Transverse colon (tissue), 4 donors: ENCODE data around the gene FAM43B. TPM values are rescaled to one million over a fixed set of nuclear protein-coding genes. Genes with fewer than 3 reads are reported as not detected.
A peak's percentile ranks its signal among the peaks of the same experiment; 100 is the strongest.

Experiments used
- DNase-seq: peaks from one replicate; pipeline ENCODE4 v3.0.0-alpha.2; 2019
- H3K27ac ChIP-seq, 4 donors: fragments of 200-600 bp; sonication (generic); 2 replicates each; pipeline ENCODE4 v1.5.1; 2016 to 2018; ENCODE audit warnings: inconsistent platforms in 4 of 4
- H3K27me3 ChIP-seq: fragments of 200-600 bp; sonication (generic); 2 replicates; pipeline ENCODE4 v1.5.1; 2017; ENCODE audit warnings: inconsistent platforms
- H3K36me3 ChIP-seq, 4 donors: fragments of 200-600 bp; sonication (generic); 2 replicates each; pipeline ENCODE4 v1.5.1; 2017 to 2019; ENCODE audit warnings: inconsistent platforms in 4 of 4
- H3K4me1 ChIP-seq, 4 donors: fragments of 200-600 bp; sonication (generic); 2 replicates each; pipeline ENCODE4 v1.5.1; 2017 to 2020; ENCODE audit warnings: inconsistent platforms in 4 of 4
- H3K4me3 ChIP-seq, 4 donors: fragments of 200-600 bp; sonication (generic); 1 replicate in 1 of 4; 2 replicates in 3 of 4; pipeline versions ENCODE4 v1.5.1 to v1.6.1; 2017 to 2019; ENCODE audit warnings: inconsistent platforms in 4 of 4
- H3K9me3 ChIP-seq, 2 donors: fragments of 200-600 bp; sonication (generic); 2 replicates each; pipeline ENCODE4 v1.5.1; 2017 to 2019; ENCODE audit warnings: inconsistent platforms in 2 of 2
- EP300 ChIP-seq: sonication (generic); formaldehyde crosslinking; IDR thresholded peaks from one replicate; pipeline ENCODE4 v1.6.1; 2017; ENCODE audit warnings: antibody characterized with exemption, low read depth
- POLR2A ChIP-seq: fragments of 450-650 bp; IDR thresholded peaks from one replicate; pipeline ENCODE4 v1.6.1; 2016; ENCODE audit warnings: antibody characterized with exemption, mild to moderate bottlenecking, moderate library complexity
- POLR2AphosphoS5 ChIP-seq, 3 donors: sonication (generic); formaldehyde crosslinking; IDR thresholded peaks; one replicate each; pipeline ENCODE4 v1.6.1; 2016; ENCODE audit warnings: antibody characterized with exemption in 3 of 3
- WGBS, 2 donors: methylation state at CpG; one replicate each; pipeline ENCODE4 v1.1.5; 2018; ENCODE audit warnings: low coverage in 1 of 2; 5-methylcytosine and 5-hydroxymethylcytosine counted together
- in situ Hi-C, 4 donors: fragments of 200-750 bp; cut with MboI; loops; one replicate each; pipeline versions ENCODE4 v1.15.0 to v1.15.1; 2017; ENCODE audit warnings: low sequenced_read_pairs in 3 of 4, low pct_ligation_motif_present in 1 of 4, low pct_unique_long_range_greater_than_20kb in 1 of 4
- intact Hi-C: fragments of 100-400 bp; cut with DNase I; formaldehyde crosslinking; loops from one replicate; pipeline ENCODE4 v1.15.1; 2023; ENCODE audit warnings: low total_unique reads
- total RNA-seq, 4 donors: library from RNA; depleted of rRNA; stranded (reverse); fragments of >200 nt; gene quantifications; one replicate each; pipeline ENCODE4 v1.1.0, GENCODE V29; 2016
- TF ChIP-seq, protein P1 (sequence below), 5 experiments: fragments of 200-600 bp in 3 of 5; fragments of 450-650 bp in 2 of 5; sonication (generic) in 3 of 5; IDR thresholded peaks; 1 replicate in 2 of 5; 2 replicates in 3 of 5; pipeline ENCODE4 v1.5.1; 2016 to 2017; ENCODE audit warnings: antibody characterized with exemption in 5 of 5, inconsistent platforms in 3 of 5, mild to moderate bottlenecking in 2 of 5, moderate library complexity in 1 of 5

Gene FAM43B
- total RNA-seq, 4 donors from 2014 or later = not detected

DNA sequence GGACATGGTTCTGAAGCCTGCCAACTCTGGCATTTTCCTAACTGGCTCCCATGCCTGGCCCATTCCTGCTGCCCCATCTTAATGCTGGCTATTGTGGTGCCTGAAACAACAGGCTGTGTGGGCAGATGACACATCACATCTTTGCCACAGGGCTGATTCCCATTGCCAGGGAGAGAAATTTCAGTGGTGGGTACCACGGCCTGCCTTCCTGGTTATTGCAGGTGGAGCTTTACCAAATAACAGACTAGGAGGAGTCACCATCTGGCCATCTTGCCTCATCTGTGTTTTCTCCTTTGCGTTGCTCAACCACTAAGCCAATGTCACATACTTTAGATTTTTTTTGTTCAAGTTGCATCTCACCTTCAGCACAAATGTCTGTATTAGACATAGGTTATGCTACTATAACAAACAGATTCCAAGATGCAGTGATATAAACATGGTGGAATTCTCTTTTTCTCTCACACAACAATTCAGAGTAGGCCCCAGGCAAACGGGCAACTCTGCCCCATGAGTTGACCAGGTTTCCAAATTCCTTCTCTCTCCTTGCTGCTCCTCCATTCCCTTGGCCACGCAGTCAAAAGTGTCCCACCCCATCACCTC, 50.6 kb downstream of the FAM43B start:
- no peak for DNase-seq
- intact Hi-C loops (no loop called here), in situ Hi-C loops (no loop called here)
- TF ChIP-seq POLR2AphosphoS5 (IDR thresholded peaks at IDR 0.05) (no peak), EP300 (no peak), POLR2A (no peak)
- TF ChIP-seq, protein P1, sequence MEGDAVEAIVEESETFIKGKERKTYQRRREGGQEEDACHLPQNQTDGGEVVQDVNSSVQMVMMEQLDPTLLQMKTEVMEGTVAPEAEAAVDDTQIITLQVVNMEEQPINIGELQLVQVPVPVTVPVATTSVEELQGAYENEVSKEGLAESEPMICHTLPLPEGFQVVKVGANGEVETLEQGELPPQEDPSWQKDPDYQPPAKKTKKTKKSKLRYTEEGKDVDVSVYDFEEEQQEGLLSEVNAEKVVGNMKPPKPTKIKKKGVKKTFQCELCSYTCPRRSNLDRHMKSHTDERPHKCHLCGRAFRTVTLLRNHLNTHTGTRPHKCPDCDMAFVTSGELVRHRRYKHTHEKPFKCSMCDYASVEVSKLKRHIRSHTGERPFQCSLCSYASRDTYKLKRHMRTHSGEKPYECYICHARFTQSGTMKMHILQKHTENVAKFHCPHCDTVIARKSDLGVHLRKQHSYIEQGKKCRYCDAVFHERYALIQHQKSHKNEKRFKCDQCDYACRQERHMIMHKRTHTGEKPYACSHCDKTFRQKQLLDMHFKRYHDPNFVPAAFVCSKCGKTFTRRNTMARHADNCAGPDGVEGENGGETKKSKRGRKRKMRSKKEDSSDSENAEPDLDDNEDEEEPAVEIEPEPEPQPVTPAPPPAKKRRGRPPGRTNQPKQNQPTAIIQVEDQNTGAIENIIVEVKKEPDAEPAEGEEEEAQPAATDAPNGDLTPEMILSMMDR (IDR thresholded peaks at IDR 0.05) = no peak
- peaks cover 0 to 11% (median 0%) of the 10 kb centered on the region in 4 donors for H3K4me1 ChIP-seq
- WGBS, 2 donors = 85 to 92% methylated on average over 2 to 4 of the region's 4 CpGs
- peak overlapping the region in 1 of 4 donors; percentile 3 for H3K27ac ChIP-seq
- H3K27me3 ChIP-seq = no peaks in the 10 kb centered on the region
- no peaks in the 10 kb centered on the region for H3K36me3 ChIP-seq
- no peak overlapping the region for H3K4me3 ChIP-seq
- H3K9me3 ChIP-seq = no peaks in the 10 kb centered on the region

DNA sequence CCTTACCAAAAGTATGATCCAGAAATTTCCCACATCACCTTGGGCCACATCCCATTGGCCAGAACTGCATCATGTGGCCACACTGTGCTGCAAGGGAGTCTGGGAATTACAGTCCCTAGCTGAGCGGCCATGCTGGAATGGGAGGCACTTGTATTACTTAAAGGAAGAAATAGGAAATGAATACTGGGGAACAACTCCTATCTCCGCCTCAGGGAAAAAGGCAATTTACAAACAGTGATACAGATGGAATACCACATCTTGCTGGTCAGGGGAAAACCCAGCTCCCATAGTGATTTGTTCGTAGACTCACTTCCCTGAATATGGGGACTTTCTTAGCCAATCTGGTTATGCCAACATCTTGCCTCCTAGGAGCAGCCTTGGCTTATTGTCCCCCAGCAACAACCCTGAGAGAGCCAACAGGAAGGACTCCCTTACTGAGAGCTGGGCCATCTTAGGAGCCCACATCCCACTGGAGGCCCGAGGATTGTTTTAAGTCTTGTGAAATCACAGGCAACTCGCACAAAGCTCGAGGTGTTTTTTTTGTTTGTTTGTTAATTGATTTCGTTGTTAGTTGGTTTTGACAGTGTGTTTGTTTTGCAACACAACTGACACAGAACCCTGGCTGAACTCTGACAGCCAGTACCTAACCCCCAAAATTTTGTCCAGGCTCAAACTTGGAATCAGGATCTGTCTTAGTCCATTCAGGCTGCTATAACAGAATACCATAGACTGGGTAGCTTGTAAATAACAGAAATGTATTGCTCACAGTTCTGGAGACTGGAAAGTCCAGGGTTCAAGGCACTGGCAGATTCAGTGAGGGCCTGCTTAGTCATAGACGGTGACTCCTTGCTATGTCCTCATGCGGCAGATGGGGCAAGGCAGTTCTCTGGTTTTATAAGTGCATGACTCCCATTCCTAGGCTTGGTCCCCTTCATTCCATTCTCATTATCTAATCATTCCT, 51.4 kb downstream of the FAM43B start:
- no peaks in the 10 kb centered on the region for H3K27me3 ChIP-seq
- TF ChIP-seq POLR2A = no peak
- TF ChIP-seq, protein P1 (IDR thresholded peaks at IDR 0.05) = no peak
- TF ChIP-seq EP300 = no peak
- no peak for TF ChIP-seq POLR2AphosphoS5 (IDR thresholded peaks at IDR 0.05)
- H3K36me3 ChIP-seq = no peaks in the 10 kb centered on the region
- intact Hi-C loops = no loop called here
- no peaks in the 10 kb centered on the region for H3K9me3 ChIP-seq
- no peak for DNase-seq
- in situ Hi-C loops = no loop called here
- H3K4me1 ChIP-seq = peaks cover 0 to 11% (median 0%) of the 10 kb centered on the region in 4 donors
- H3K27ac ChIP-seq = peak overlapping the region in 2 of 4 donors; percentile 42 to 62
- 84 to 86% methylated on average over 6 to 9 of the region's 9 CpGs for WGBS, 2 donors
- no peak overlapping the region for H3K4me3 ChIP-seq

Other genes with a start within 250 kb of the FAM43B start
- gene CAMK2N1, start 66.4 kb upstream of the FAM43B start, total RNA-seq = 100 to 1,000 TPM in 1 of 4 donors, 10 to 100 TPM in 3; 74.3 to 126 (median 85.9) TPM
- gene MUL1, start 44.4 kb upstream of the FAM43B start, total RNA-seq = 10 to 100 TPM; 21.9 to 53.9 (median 43.9) TPM
- gene CDA, start 36.5 kb downstream of the FAM43B start, total RNA-seq = 10 to 100 TPM in 3 of 4 donors, not detected in 1; 39.7 to 50.5 (median 43.1) TPM
- 100 to 1,000 TPM; 122 to 235 (median 192) TPM for gene PINK1, start 80.9 kb downstream of the FAM43B start, total RNA-seq
- 100 to 1,000 TPM in 3 of 4 donors, 10 to 100 TPM in 1; 70.3 to 157 (median 105) TPM for gene DDOST, start 108.8 kb downstream of the FAM43B start, total RNA-seq
- gene KIF17, start 165.4 kb downstream of the FAM43B start, total RNA-seq = 10 to 100 TPM in 1 of 4 donors, under 1 TPM in 2, not detected in 1; 0.27 to 21.1 (median 0.79) TPM
- gene SH2D5, start 180.1 kb downstream of the FAM43B start, total RNA-seq = under 1 TPM in 1 of 4 donors, not detected in 3; 0.37 TPM
- gene HP1BP3, start 234.7 kb downstream of the FAM43B start, total RNA-seq = 100 to 1,000 TPM; 143 to 272 (median 197) TPM